WTC11 (cell line): ENCODE data around the gene GPI. TPM values are rescaled to one million over a fixed set of nuclear protein-coding genes. Genes with fewer than 3 reads are reported as not detected.
"Not testable (repeated sequence)": the region's sequence is repeated elsewhere in the genome, so short reads cannot be mapped to it uniquely, and the experiment has no call there.

ENCODE experiments used
- ATAC-seq: fragments of 200-7000 bp; cut with Tn5 transposase; 2 replicates; pipeline ENCODE4 v1.10.0; 2021; ENCODE audit warnings: mild to moderate bottlenecking, moderate library complexity
- CTCF ChIA-PET: fragments of 300-600 bp; sonication (Branson Sonifier 250); formaldehyde crosslinking; loops from one replicate; lab custom pipeline; 2021; ENCODE audit warnings: antibody characterized with exemption; lab: Charles Lee
- POLR2A ChIA-PET: fragments of 350-600 bp; sonication (Branson Sonifier 250); formaldehyde crosslinking; loops from one replicate; lab custom pipeline; 2021; ENCODE audit warnings: antibody characterized with exemption; lab: Charles Lee
- DNase-seq: peaks from one replicate; pipeline ENCODE4 v3.0.0; 2021; ENCODE audit warnings: low spot score
- H3K27ac Mint-ChIP-seq: 2 replicates; pipeline ENCODE4 v1.8.0; 2021; ENCODE audit warnings: mixed read lengths
- H3K27me3 Mint-ChIP-seq: 2 replicates; pipeline ENCODE4 v1.8.0; 2021; ENCODE audit warnings: low read depth, mild to moderate bottlenecking, moderate library complexity, mixed read lengths
- H3K36me3 Mint-ChIP-seq: 2 replicates; pipeline ENCODE4 v1.8.0; 2021; ENCODE audit warnings: mixed read lengths
- H3K4me1 Mint-ChIP-seq: 2 replicates; pipeline ENCODE4 v1.8.0; 2022; ENCODE audit warnings: mixed read lengths
- H3K4me3 Mint-ChIP-seq: 2 replicates; pipeline ENCODE4 v1.8.0; 2021; ENCODE audit warnings: mild to moderate bottlenecking, moderate library complexity, mixed read lengths
- H3K9me3 Mint-ChIP-seq: 2 replicates; pipeline ENCODE4 v1.8.0; 2021; ENCODE audit warnings: mixed read lengths
- ATF1 ChIP-seq: sonication (generic); formaldehyde crosslinking; IDR thresholded peaks from 2 replicates; pipeline ENCODE4 v1.8.1; 2023; ENCODE audit warnings: mild to moderate bottlenecking, moderate library complexity, missing genetic modification reagents
- CBFB ChIP-seq: sonication (generic); formaldehyde crosslinking; IDR thresholded peaks from 2 replicates; pipeline ENCODE4 v1.8.1; 2022; ENCODE audit warnings: mild to moderate bottlenecking, low read depth, missing genetic modification reagents
- CREB1 ChIP-seq: sonication (generic); formaldehyde crosslinking; IDR thresholded peaks from 2 replicates; pipeline ENCODE4 v1.8.0; 2023; ENCODE audit warnings: mild to moderate bottlenecking, missing genetic modification reagents
- CREM ChIP-seq: sonication (generic); formaldehyde crosslinking; IDR thresholded peaks from 2 replicates; pipeline ENCODE4 v1.8.1; 2022; ENCODE audit warnings: mild to moderate bottlenecking, missing genetic modification reagents, moderate library complexity
- CTCF ChIP-seq: fragments of 200-600 bp; IDR thresholded peaks from 2 replicates; pipeline ENCODE4 v1.8.0; 2022; ENCODE audit warnings: antibody characterized with exemption
- EMX1 ChIP-seq: fragments of 250-450 bp; sonication (Bioruptor Pico); IDR thresholded peaks from 2 replicates; pipeline ENCODE4 v1.8.0; 2021; ENCODE audit warnings: mild to moderate bottlenecking
- ESRRA ChIP-seq: sonication (generic); formaldehyde crosslinking; IDR thresholded peaks from 2 replicates; pipeline ENCODE4 v1.8.1; 2022; ENCODE audit warnings: mild to moderate bottlenecking, missing genetic modification reagents, borderline replicate concordance
- ETV6 ChIP-seq: sonication (generic); formaldehyde crosslinking; IDR thresholded peaks from 2 replicates; pipeline ENCODE4 v1.8.1; 2022; ENCODE audit warnings: mild to moderate bottlenecking, missing genetic modification reagents
- GABPB1 ChIP-seq: sonication (generic); formaldehyde crosslinking; IDR thresholded peaks from 2 replicates; pipeline ENCODE4 v1.8.1; 2023; ENCODE audit warnings: mild to moderate bottlenecking, missing genetic modification reagents
- GTF2I ChIP-seq: fragments of 250-450 bp; sonication (Bioruptor Pico); conservative IDR thresholded peaks from 2 replicates; pipeline ENCODE4 v1.4.0; 2021; ENCODE audit warnings: mild to moderate bottlenecking
- KAT7 ChIP-seq: sonication (generic); formaldehyde crosslinking; IDR thresholded peaks from 2 replicates; pipeline ENCODE4 v1.8.1; 2023; ENCODE audit warnings: missing genetic modification reagents, mild to moderate bottlenecking, borderline replicate concordance
- MXD4 ChIP-seq: fragments of 250-450 bp; sonication (Bioruptor Pico); IDR thresholded peaks from 2 replicates; pipeline ENCODE4 v1.8.0; 2021; ENCODE audit warnings: mild to moderate bottlenecking, moderate library complexity, borderline replicate concordance
- MYBL2 ChIP-seq: sonication (generic); formaldehyde crosslinking; IDR thresholded peaks from 2 replicates; pipeline ENCODE4 v1.8.1; 2023; ENCODE audit warnings: mild to moderate bottlenecking, moderate library complexity, missing genetic modification reagents
- RELA ChIP-seq: sonication (generic); formaldehyde crosslinking; IDR thresholded peaks from 2 replicates; pipeline ENCODE4 v1.8.1; 2022; ENCODE audit warnings: missing genetic modification reagents, mild to moderate bottlenecking, borderline replicate concordance
- RORB ChIP-seq: fragments of 250-450 bp; sonication (Bioruptor Pico); IDR thresholded peaks from 2 replicates; pipeline ENCODE4 v1.9.0; 2021; ENCODE audit warnings: mild to moderate bottlenecking
- SMAD3 ChIP-seq: sonication (generic); formaldehyde crosslinking; IDR thresholded peaks from 2 replicates; pipeline ENCODE4 v1.8.0; 2022; ENCODE audit warnings: missing genetic modification reagents, mild to moderate bottlenecking, borderline replicate concordance
- SOX15 ChIP-seq: fragments of 250-450 bp; sonication (Bioruptor Pico); IDR thresholded peaks from 2 replicates; pipeline ENCODE4 v1.9.0; 2021; ENCODE audit warnings: mild to moderate bottlenecking
- SP1 ChIP-seq: sonication (generic); formaldehyde crosslinking; conservative IDR thresholded peaks from 2 replicates; pipeline ENCODE4 v1.8.1; 2022; ENCODE audit warnings: missing genetic modification reagents
- STAT6 ChIP-seq: sonication (generic); formaldehyde crosslinking; conservative IDR thresholded peaks from 2 replicates; pipeline ENCODE4 v1.8.1; 2023; ENCODE audit warnings: mild to moderate bottlenecking, low read depth, missing genetic modification reagents, moderate library complexity
- ZBTB21 ChIP-seq: sonication (generic); formaldehyde crosslinking; IDR thresholded peaks from 2 replicates; pipeline ENCODE4 v1.8.1; 2023; ENCODE audit warnings: mild to moderate bottlenecking, missing genetic modification reagents, borderline replicate concordance
- ZNF219 ChIP-seq: sonication (generic); formaldehyde crosslinking; IDR thresholded peaks from 2 replicates; pipeline ENCODE4 v1.8.0; 2023; ENCODE audit warnings: missing genetic modification reagents, mild to moderate bottlenecking, borderline replicate concordance
- ZNF232 ChIP-seq: sonication (generic); formaldehyde crosslinking; IDR thresholded peaks from 2 replicates; pipeline ENCODE4 v1.8.0; 2022; ENCODE audit warnings: mild to moderate bottlenecking, missing genetic modification reagents
- total RNA-seq: library from RNA; stranded (reverse); gene quantifications from 3 replicates; pipeline ENCODE4 v1.2.3, GENCODE V29; 2021
- TF ChIP-seq, protein P1 (sequence below): fragments of 250-450 bp; sonication (Bioruptor Pico); IDR thresholded peaks from 2 replicates; pipeline ENCODE4 v1.9.0; 2021; ENCODE audit warnings: moderate library complexity, mild to moderate bottlenecking, inconsistent platforms, borderline replicate concordance
- TF ChIP-seq, protein P2 (sequence below): sonication (generic); formaldehyde crosslinking; conservative IDR thresholded peaks from 2 replicates; pipeline ENCODE4 v1.8.1; 2022; ENCODE audit warnings: mild to moderate bottlenecking, missing genetic modification reagents

Gene GPI
- total RNA-seq, 1 experiment from 2014 or later: 389 TPM

DNA sequence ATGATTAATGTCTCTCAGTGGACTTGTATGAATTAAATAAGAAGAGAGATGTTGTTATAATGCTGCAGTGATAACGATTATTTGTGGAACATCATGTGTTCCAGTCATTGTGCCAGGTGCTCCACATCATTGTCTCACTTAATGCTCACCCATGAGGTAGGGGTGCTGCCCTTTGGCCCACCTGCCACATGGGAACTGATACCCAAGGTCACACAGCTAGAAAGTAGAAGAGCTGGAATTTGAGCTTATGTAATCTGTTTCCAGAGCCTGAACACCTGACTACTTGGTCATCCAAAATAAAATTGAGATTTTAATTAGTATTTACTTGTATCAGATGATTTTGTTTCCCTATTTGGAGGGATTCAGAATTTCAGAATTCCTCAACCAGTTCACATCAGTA, 36.0 kb upstream of the GPI start:
- Mint-ChIP-seq H3K36me3 (peaks cover 39% of the 10 kb centered on the region), H3K9me3 (no peaks in the 10 kb centered on the region), H3K4me3 (no peak overlapping the region), H3K27me3 (no peaks in the 10 kb centered on the region; the same call in 1 of the 2 replicates), H3K4me1 (peaks cover 7% of the 10 kb centered on the region), H3K27ac (no peak overlapping the region)
- ChIA-PET POLR2A (no interaction called here), CTCF (interaction anchor here (1.5 kb wide), 1 partner anchor 12 kb away, joined by 3 read pairs; no protein-coding TSS in a partner anchor)
- ATAC-seq: no peak
- TF ChIP-seq ETV6 (CRISPR knock-in tag) (no peak), SMAD3 (CRISPR knock-in tag) (no peak), GABPB1 (no peak), ATF1 (CRISPR knock-in tag) (no peak), CTCF (no peak), ZNF219 (CRISPR knock-in tag) (no peak), GTF2I (CRISPR knock-in tag) (no peak), CBFB (CRISPR knock-in tag) (no peak), SOX15 (CRISPR knock-in tag) (no peak), CREM (no peak), SP1 (CRISPR knock-in tag) (no peak), RELA (CRISPR knock-in tag) (no peak), STAT6 (CRISPR knock-in tag) (no peak), CREB1 (no peak), RORB (CRISPR knock-in tag) (no peak), MYBL2 (CRISPR knock-in tag) (no peak), ESRRA (no peak)
- TF ChIP-seq, protein P1, sequence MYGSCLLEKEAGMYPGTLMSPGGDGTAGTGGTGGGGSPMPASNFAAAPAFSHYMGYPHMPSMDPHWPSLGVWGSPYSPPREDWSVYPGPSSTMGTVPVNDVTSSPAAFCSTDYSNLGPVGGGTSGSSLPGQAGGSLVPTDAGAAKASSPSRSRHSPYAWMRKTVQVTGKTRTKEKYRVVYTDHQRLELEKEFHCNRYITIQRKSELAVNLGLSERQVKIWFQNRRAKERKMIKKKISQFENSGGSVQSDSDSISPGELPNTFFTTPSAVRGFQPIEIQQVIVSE (CRISPR knock-in tag): no peak
- TF ChIP-seq, protein P2, sequence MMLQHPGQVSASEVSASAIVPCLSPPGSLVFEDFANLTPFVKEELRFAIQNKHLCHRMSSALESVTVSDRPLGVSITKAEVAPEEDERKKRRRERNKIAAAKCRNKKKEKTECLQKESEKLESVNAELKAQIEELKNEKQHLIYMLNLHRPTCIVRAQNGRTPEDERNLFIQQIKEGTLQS (CRISPR knock-in tag): no peak
- DNase-seq: no peak

DNA sequence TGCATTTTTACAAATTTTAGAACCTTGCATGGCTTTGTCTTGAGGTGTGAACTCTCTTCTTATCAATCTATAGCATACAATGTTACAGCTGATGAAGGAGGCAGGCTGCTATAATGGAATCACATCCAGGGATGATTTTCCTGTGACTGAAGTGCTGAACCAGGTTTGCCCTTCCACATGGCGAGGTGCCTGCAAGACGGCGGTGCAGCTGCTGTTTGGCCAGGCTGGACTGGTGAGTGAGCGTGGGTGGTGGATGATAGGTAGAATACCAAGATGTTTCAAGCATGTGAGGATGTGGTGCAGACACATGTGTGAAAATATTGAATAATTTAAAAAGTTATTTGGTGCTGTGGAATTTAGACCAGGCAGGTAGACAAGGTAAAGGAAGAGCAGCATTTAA, 34.9 kb upstream of the GPI start:
- Mint-ChIP-seq H3K36me3 (peaks cover 37% of the 10 kb centered on the region), H3K27ac (no peak overlapping the region), H3K9me3 (no peaks in the 10 kb centered on the region), H3K27me3 (no peaks in the 10 kb centered on the region; the same call in 1 of the 2 replicates), H3K4me1 (peaks cover 5% of the 10 kb centered on the region; the same call in 1 of the 2 replicates), H3K4me3 (no peak overlapping the region)
- DNase-seq (no peak), ATAC-seq (no peak)
- ChIA-PET POLR2A (interaction anchor here (0.5 kb wide), 1 partner anchor 78 kb away, joined by 5 read pairs; no protein-coding TSS in a partner anchor), CTCF (interaction anchor here (1.1 kb wide), 1 partner anchor 89 kb away, joined by 4 read pairs; no protein-coding TSS in a partner anchor)
- TF ChIP-seq KAT7 (CRISPR knock-in tag) (no peak), MXD4 (CRISPR knock-in tag) (no peak), ZNF232 (CRISPR knock-in tag) (no peak), EMX1 (CRISPR knock-in tag) (no peak), ZNF219 (CRISPR knock-in tag) (no peak), ZBTB21 (CRISPR knock-in tag) (no peak)

DNA sequence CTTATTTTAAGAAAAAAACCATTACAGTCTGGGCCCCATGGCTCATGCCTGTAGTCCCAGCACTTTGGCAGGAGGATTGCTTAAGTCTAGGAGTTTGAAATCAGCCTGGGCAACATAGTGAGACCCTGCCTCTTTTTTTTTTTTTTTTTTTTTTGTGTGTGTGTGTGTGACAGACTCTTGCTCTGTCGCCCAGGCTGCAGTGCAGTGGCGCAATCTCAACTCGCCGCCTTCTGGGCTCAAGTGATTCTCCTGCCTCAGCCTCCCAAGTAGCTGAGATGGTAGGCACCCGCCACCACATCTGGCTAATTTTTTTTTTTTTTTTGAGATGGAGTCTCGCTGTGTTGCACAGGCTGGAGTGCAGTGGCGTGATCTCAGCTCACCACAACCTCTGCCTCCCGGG, 34.4 kb upstream of the GPI start:
- CTCF ChIA-PET: interaction anchor here (1.1 kb wide), 1 partner anchor 89 kb away, joined by 4 read pairs; no protein-coding TSS in a partner anchor
- peaks cover 33% of the 10 kb centered on the region for H3K36me3 Mint-ChIP-seq
- ATAC-seq, H3K4me3 Mint-ChIP-seq, H3K4me1 Mint-ChIP-seq, POLR2A ChIA-PET, H3K27me3 Mint-ChIP-seq, H3K9me3 Mint-ChIP-seq, DNase-seq, H3K27ac Mint-ChIP-seq: not testable (repeated sequence)

GRCh38 chr19:34331596-34331995, 33.4 kb upstream of the GPI start:
- CTCF ChIA-PET: interaction anchor here (1.2 kb wide), 1 partner anchor 90 kb away, joined by 4 read pairs; no protein-coding TSS in a partner anchor
- DNase-seq, H3K4me1 Mint-ChIP-seq, H3K27ac Mint-ChIP-seq, POLR2A ChIA-PET, H3K27me3 Mint-ChIP-seq, ATAC-seq, H3K9me3 Mint-ChIP-seq, H3K4me3 Mint-ChIP-seq: not testable (repeated sequence)
- peaks cover 30% of the 10 kb centered on the region for H3K36me3 Mint-ChIP-seq
